Measurements from ENCODE around the gene SHOX.

- TF ChIP-seq CTCF (IDR thresholded peaks at IDR 0.05): no peak
- no peak for TF ChIP-seq ZFX (IDR thresholded peaks at IDR 0.05; ENCODE audit: borderline replicate concordance)
These were observed 10.1 kb downstream of the SHOX start for GRCh38 chrX:640641-641040.
